NCI-H446 treated with DMSO at 0.1 percent for 48 hours (cell line): ENCODE results near the gene IL17RC.
"Not testable (repeated sequence)": the region's sequence is repeated elsewhere in the genome, so short reads cannot be mapped to it uniquely, and the experiment has no call there.

ENCODE experiments used
- DNase-seq: peaks from one replicate; lab custom pipeline; 2025; lab: John Stamatoyannopoulos, UW

Gene IL17RC

GRCh38 chr3:9916734-9917680 is at the start of gene IL17RC:
TSS of gene IL17RC (plus strand) at chr3:9917098. CDS start at chr3:9917316, 218 bp downstream.
- peak; percentile 58 for DNase-seq

- DNase-seq, result no peak
Measured at GRCh38 chr3:9867106-9867505, 49.8 kb upstream of the IL17RC start.

- DNase-seq, result no peak
Measured at GRCh38 chr3:9869955-9870354, 46.9 kb upstream of the IL17RC start.

- DNase-seq, result no peak
Measured at GRCh38 chr3:9870978-9871377, 45.9 kb upstream of the IL17RC start.

- not testable (repeated sequence) for DNase-seq
Measured at GRCh38 chr3:9872067-9872466, 44.8 kb upstream of the IL17RC start.

- no peak for DNase-seq
Measured at GRCh38 chr3:9875448-9875847, 41.5 kb upstream of the IL17RC start.

- DNase-seq, result not testable (repeated sequence)
Measured at GRCh38 chr3:9876255-9876654, 40.6 kb upstream of the IL17RC start.

- DNase-seq, result no peak
Measured at GRCh38 chr3:9876991-9877390, 39.9 kb upstream of the IL17RC start.

- no peak for DNase-seq
Measured at GRCh38 chr3:9878700-9879099, 38.2 kb upstream of the IL17RC start.

- no peak for DNase-seq
Measured at GRCh38 chr3:9879830-9880549, 36.9 kb upstream of the IL17RC start, which contains the start of gene CIDEC. TSS of gene CIDEC (minus strand) at chr3:9880253. CDS start at chr3:9878486, 1,767 bp downstream.

GRCh38 chr3:9881441-9881840 is 35.5 kb upstream of the IL17RC start:
- no peak for DNase-seq

GRCh38 chr3:9883706-9884554 is 33.0 kb upstream of the IL17RC start:
- no peak for DNase-seq

GRCh38 chr3:9884555-9885165 is 32.2 kb upstream of the IL17RC start:
- DNase-seq, result no peak

- no peak for DNase-seq
Measured at GRCh38 chr3:9886328-9886727, 30.6 kb upstream of the IL17RC start.

- DNase-seq, result no peak
Measured at GRCh38 chr3:9887480-9887879, 29.4 kb upstream of the IL17RC start.

GRCh38 chr3:9888540-9888939 is 28.4 kb upstream of the IL17RC start:
- no peak for DNase-seq

- DNase-seq, result no peak
Measured at GRCh38 chr3:9889405-9889804, 27.5 kb upstream of the IL17RC start.

- DNase-seq, result peak; percentile 58
Measured at GRCh38 chr3:9890249-9891071, 26.4 kb upstream of the IL17RC start, which contains the start of gene JAGN1. TSS of gene JAGN1 (plus strand) at chr3:9890610. CDS start at chr3:9890723, 113 bp downstream.

GRCh38 chr3:9891072-9891622 is 25.8 kb upstream of the IL17RC start:
- DNase-seq, result no peak

- DNase-seq, result no peak
Measured at GRCh38 chr3:9893739-9894138, 23.2 kb upstream of the IL17RC start.
